Cardiac septum (tissue), 1 donor: ENCODE results near the gene FGF12. TPM values are rescaled to one million over a fixed set of nuclear protein-coding genes. Genes with fewer than 3 reads are reported as not detected.
A peak's percentile ranks its signal among the peaks of the same experiment; 100 is the strongest.
"Not testable (repeated sequence)": the region's sequence is repeated elsewhere in the genome, so short reads cannot be mapped to it uniquely, and the experiment has no call there.

Experiments
- DNase-seq: peaks from one replicate; pipeline ENCODE4 v3.0.0-alpha.2; 2020; ENCODE audit warnings: low spot score
- intact Hi-C: fragments of 100-400 bp; cut with DNase I; formaldehyde crosslinking; loops from one replicate; pipeline ENCODE4 v1.14.0; 2022
- long read RNA-seq: library from polyadenylated mRNA; unstranded; transcript quantifications from one replicate; pipeline ENCODE4 v2.0.0, GENCODE V29; 2021
- total RNA-seq: library from RNA; stranded (reverse); fragmentation: NEBNext Ultra II Directional; extraction: Animal tissue kit (Norgen Biotek cat#: 25700); gene quantifications from one replicate; pipeline ENCODE4 v1.2.1, GENCODE V29; 2021
- donor health status: DM: no; HTN: no; CAD: no.

The FGF12 gene
- total RNA-seq: 45.1 TPM
- long read RNA-seq, partial matches to known transcripts: 12 of 38 reads
- long read RNA-seq, other reads (novel, unspliced or antisense): 23 of 38 reads

- intact Hi-C loops: no loop called here
Measured at GRCh38 chr3:192727032-192727847, at the start of gene FGF12. TSS of gene FGF12 (minus strand) at chr3:192727541.

GRCh38 chr3:192774341-192774740, 47.0 kb upstream of the FGF12 start:
- not testable (repeated sequence) for DNase-seq
- intact Hi-C loops: loop anchor here (10.0 kb wide), 2 partner anchors 210 to 310 kb away; no protein-coding TSS in a partner anchor

More at GRCh38 chr3:192727032-192727847, at the start of gene FGF12:
- peak; percentile 80 for DNase-seq

- DNase-seq: no peak
- intact Hi-C loops: loop anchor here (10.0 kb wide), 2 partner anchors 208 to 308 kb away; no protein-coding TSS in a partner anchor
Measured at GRCh38 chr3:192772240-192772894, 45.0 kb upstream of the FGF12 start.

GRCh38 chr3:192758654-192759053, 31.3 kb upstream of the FGF12 start:
- DNase-seq: no peak
- intact Hi-C loops: no loop called here

- no peak for DNase-seq
Measured at GRCh38 chr3:192751148-192751547, 23.8 kb upstream of the FGF12 start.

GRCh38 chr3:192750201-192750600, 22.9 kb upstream of the FGF12 start:
- intact Hi-C loops: no loop called here
- DNase-seq: no peak

More at GRCh38 chr3:192751148-192751547, 23.8 kb upstream of the FGF12 start:
- intact Hi-C loops: no loop called here

GRCh38 chr3:192747746-192748145, 20.4 kb upstream of the FGF12 start:
- intact Hi-C loops: no loop called here
- no peak for DNase-seq

GRCh38 chr3:192747145-192747544, 19.8 kb upstream of the FGF12 start:
- intact Hi-C loops: no loop called here
- DNase-seq: no peak

- no peak for DNase-seq
- intact Hi-C loops: no loop called here
Measured at GRCh38 chr3:192745150-192745549, 17.8 kb upstream of the FGF12 start.

- DNase-seq, intact Hi-C loops: not testable (repeated sequence)
Measured at GRCh38 chr3:192744604-192745003, 17.3 kb upstream of the FGF12 start.

GRCh38 chr3:192737506-192737905, 10.2 kb upstream of the FGF12 start:
- DNase-seq: no peak
- intact Hi-C loops: no loop called here

- no peak for DNase-seq
- intact Hi-C loops: no loop called here
Measured at GRCh38 chr3:192731233-192731632, 3.9 kb upstream of the FGF12 start.

- intact Hi-C loops: no loop called here
- DNase-seq: no peak
Measured at GRCh38 chr3:192726385-192726784, 956 bp downstream of the FGF12 start.

- intact Hi-C loops: no loop called here
- DNase-seq: no peak
Measured at GRCh38 chr3:192719964-192720363, 7.4 kb downstream of the FGF12 start.

GRCh38 chr3:192718156-192718555, 9.2 kb downstream of the FGF12 start:
- intact Hi-C loops: no loop called here
- no peak for DNase-seq

- intact Hi-C loops: no loop called here
- DNase-seq: no peak
Measured at GRCh38 chr3:192715126-192715525, 12.2 kb downstream of the FGF12 start.

- DNase-seq, intact Hi-C loops: not testable (repeated sequence)
Measured at GRCh38 chr3:192711126-192711525, 16.2 kb downstream of the FGF12 start.

GRCh38 chr3:192710366-192710765, 17.0 kb downstream of the FGF12 start:
- no peak for DNase-seq
- intact Hi-C loops: no loop called here

- DNase-seq: no peak
- intact Hi-C loops: no loop called here
Measured at GRCh38 chr3:192706272-192706671, 21.1 kb downstream of the FGF12 start.

GRCh38 chr3:192700885-192701284, 26.5 kb downstream of the FGF12 start:
- intact Hi-C loops: no loop called here
- DNase-seq: no peak
